Kidney (tissue), 14 donors: ENCODE data around the gene DISP3. TPM values are rescaled to one million over a fixed set of nuclear protein-coding genes. Genes with fewer than 3 reads are reported as not detected.
A peak's percentile ranks its signal among the peaks of the same experiment; 100 is the strongest.

ENCODE experiments used
- DNase-seq, 5 donors: peaks; one replicate each; pipeline ENCODE4 v3.0.0-alpha.2; 2013 to 2020
- FAIRE-seq: peaks from 2 replicates; lab custom pipeline; 2012; peaks lifted over from hg19 to GRCh38; lab: Jason Lieb, UNC
- H3K27ac ChIP-seq, 2 donors: one replicate each; pipeline ENCODE4 v1.7.0; 2013; ENCODE audit warnings: low read depth in 2 of 2, low read length in 2 of 2, inconsistent platforms in 1 of 2
- H3K27me3 ChIP-seq: one replicate; pipeline ENCODE4 v1.7.1; 2013; ENCODE audit warnings: low read length, inconsistent platforms; ENCODE audit not compliant: control insufficient read depth, insufficient read depth
- H3K36me3 ChIP-seq, 3 donors: one replicate each; pipeline versions ENCODE4 v1.7.0 to v1.7.1; 2013; ENCODE audit warnings: low read length in 3 of 3, control low read depth in 1 of 3, inconsistent platforms in 1 of 3; ENCODE audit not compliant: insufficient read depth in 3 of 3, control insufficient read depth in 2 of 3
- H3K4me1 ChIP-seq, 3 donors: one replicate each; pipeline versions ENCODE4 v1.7.0 to v1.7.1; 2013; ENCODE audit warnings: low read length in 3 of 3, inconsistent platforms in 1 of 3, low read depth in 1 of 3; ENCODE audit not compliant: control insufficient read depth in 2 of 3, insufficient read depth in 2 of 3
- H3K4me3 ChIP-seq, 3 donors: one replicate each; pipeline versions ENCODE4 v1.7.0 to v1.8.1; 2013; ENCODE audit warnings: low read length in 3 of 3, control low read depth in 1 of 3, inconsistent platforms in 1 of 3
- H3K9ac ChIP-seq, 3 donors: one replicate each; pipeline versions ENCODE4 v1.7.0 to v1.7.1; 2013; ENCODE audit warnings: low read length in 3 of 3, control low read depth in 1 of 3, inconsistent platforms in 1 of 3
- H3K9me3 ChIP-seq, 3 donors: one replicate each; pipeline versions ENCODE4 v1.7.0 to v1.7.1; 2013; ENCODE audit warnings: low read length in 3 of 3, control low read depth in 1 of 3, inconsistent platforms in 1 of 3; ENCODE audit not compliant: control insufficient read depth in 2 of 3, insufficient read depth in 1 of 3
- CTCF ChIP-seq: IDR thresholded peaks from 3 replicates; pipeline ENCODE4 v1.5.1; 2012; ENCODE audit warnings: mild to moderate bottlenecking, moderate library complexity, borderline replicate concordance; ENCODE audit not compliant: insufficient read depth; ENCODE audit errors: extremely low read depth
- intact Hi-C: fragments of 100-400 bp; cut with DNase I; formaldehyde crosslinking; loops from one replicate; pipeline ENCODE4 v1.11.1; 2022
- polyA plus RNA-seq: library from polyadenylated mRNA; stranded (reverse); fragments of 350-450 nt; fragmentation: Illumina TruSeq; extraction: RNeasy Lipid Tissue Mini Kit (QIAGEN cat#74804); gene quantifications from one replicate; pipeline ENCODE4 v1.2.3, GENCODE V29; 2014; ENCODE audit warnings: low read depth, low replicate concordance; ENCODE audit not compliant: insufficient read depth
- total RNA-seq: library from RNA; stranded (reverse); fragmentation: NEBNext Ultra II Directional; extraction: Animal tissue kit (Norgen Biotek cat#: 25700); gene quantifications from one replicate; pipeline ENCODE4 v1.2.1, GENCODE V29; 2021
- donor health status: control.
- donor health status: control.
- donor health status: control.
- donor health status: control.
- donor health status: control.
- donor health status: DM: yes; HTN: yes; CAD: no.
- donor health status: Normal renal cell carcinoma (clear cell type).

The DISP3 gene
- total and polyA plus RNA-seq, 2 donors from 2014 or later = 0.19 TPM; not detected in 1

DNA sequence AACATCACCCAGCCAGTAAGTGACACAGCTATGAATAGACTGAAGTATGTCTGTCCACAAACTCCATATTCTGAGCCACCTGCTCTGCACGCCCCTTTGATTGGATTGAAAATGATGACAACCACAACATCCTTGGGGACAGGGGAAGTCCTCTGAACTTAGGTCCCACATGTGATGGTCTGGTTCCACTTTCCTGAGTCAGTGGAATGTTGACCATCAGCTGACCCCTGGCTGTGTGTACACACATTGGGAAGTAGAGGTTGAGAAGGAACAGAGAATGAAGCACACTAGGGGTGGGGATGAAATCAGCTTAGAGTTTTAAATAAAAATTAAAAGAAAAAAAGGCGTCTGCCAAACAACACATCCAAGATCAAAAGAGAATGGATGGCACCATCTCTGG lies 8.0 kb upstream of the DISP3 start:
- no peak overlapping the region for H3K27ac ChIP-seq
- FAIRE-seq (no peak), DNase-seq (peak in 1 of 5 donors; percentile 32)
- TF ChIP-seq CTCF = no peak
- no peaks in the 10 kb centered on the region for H3K36me3 ChIP-seq
- intact Hi-C loops = no loop called here
- H3K4me1 ChIP-seq = no peaks in the 10 kb centered on the region
- no peak overlapping the region for H3K9ac ChIP-seq
- H3K27me3 ChIP-seq = no peaks in the 10 kb centered on the region
- H3K4me3 ChIP-seq = no peak overlapping the region
- H3K9me3 ChIP-seq = no peaks in the 10 kb centered on the region

DNA sequence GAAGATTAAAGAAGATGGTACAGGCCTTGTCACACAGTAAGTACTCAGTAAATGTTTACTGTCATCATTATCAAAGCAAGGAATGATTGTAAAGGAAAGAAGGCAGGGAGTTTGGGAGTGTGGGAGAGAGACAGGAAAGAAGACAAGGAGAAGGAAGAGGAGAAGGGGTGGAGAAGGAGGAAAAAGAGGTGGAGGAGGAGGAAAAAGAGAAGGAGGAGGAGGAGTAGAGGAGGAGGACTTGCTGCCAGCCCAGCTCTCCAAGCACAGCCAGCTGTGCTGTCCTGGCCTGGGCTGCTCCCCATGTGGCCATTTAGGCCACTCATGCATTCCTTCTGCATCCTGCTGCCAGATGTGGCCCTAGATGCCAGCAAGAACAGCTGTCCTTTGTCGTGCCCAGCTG lies 7.5 kb upstream of the DISP3 start:
- intact Hi-C loops = no loop called here
- Histone ChIP-seq H3K4me1 (no peaks in the 10 kb centered on the region), H3K4me3 (no peak overlapping the region), H3K9ac (no peak overlapping the region), H3K27ac (no peak overlapping the region), H3K36me3 (no peaks in the 10 kb centered on the region), H3K9me3 (no peaks in the 10 kb centered on the region), H3K27me3 (no peaks in the 10 kb centered on the region)
- no peak for DNase-seq
- no peak for FAIRE-seq
- no peak for TF ChIP-seq CTCF

DNA sequence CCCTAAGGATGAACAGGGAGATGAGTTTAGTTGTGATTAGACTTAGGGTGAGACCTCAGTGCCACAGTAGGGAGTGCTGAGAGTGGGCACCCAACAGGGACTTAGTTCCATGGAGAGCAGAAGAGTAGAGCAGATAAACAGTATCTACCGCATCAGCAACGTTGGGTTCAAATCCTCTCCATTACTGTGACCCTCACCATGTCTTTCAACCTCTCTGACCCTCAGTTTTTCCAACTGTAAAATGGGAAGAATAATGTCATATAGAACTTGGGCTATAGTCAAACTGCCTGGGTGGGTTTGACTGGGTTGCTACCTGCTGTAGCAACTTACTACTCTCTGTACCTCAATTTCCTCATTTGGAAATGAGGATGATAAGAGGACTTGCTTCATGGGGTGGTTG lies 6.7 kb upstream of the DISP3 start:
- Histone ChIP-seq H3K4me3 (no peak overlapping the region), H3K27me3 (no peaks in the 10 kb centered on the region), H3K36me3 (no peaks in the 10 kb centered on the region), H3K9ac (no peak overlapping the region), H3K27ac (no peak overlapping the region), H3K9me3 (no peaks in the 10 kb centered on the region), H3K4me1 (no peaks in the 10 kb centered on the region)
- no peak for TF ChIP-seq CTCF
- intact Hi-C loops = no loop called here
- FAIRE-seq = no peak
- DNase-seq = no peak

GRCh38 chr1:11472741-11473140 lies 6.2 kb upstream of the DISP3 start:
- no peaks in the 10 kb centered on the region for H3K27me3 ChIP-seq
- intact Hi-C loops = no loop called here

More at GRCh38 chr1:11472741-11473140, 6.2 kb upstream of the DISP3 start:
- no peak overlapping the region for H3K9ac ChIP-seq
- H3K27ac ChIP-seq = no peak overlapping the region
- no peaks in the 10 kb centered on the region for H3K4me1 ChIP-seq
- FAIRE-seq (no peak), DNase-seq (no peak)
- no peak for TF ChIP-seq CTCF
- H3K9me3 ChIP-seq = no peaks in the 10 kb centered on the region
- H3K36me3 ChIP-seq = no peaks in the 10 kb centered on the region
- H3K4me3 ChIP-seq = no peak overlapping the region
